ENCODE data around the gene LPCAT1. TPM values are rescaled to one million over a fixed set of nuclear protein-coding genes. Genes with fewer than 3 reads are reported as not detected.
"Not testable (repeated sequence)": the region's sequence is repeated elsewhere in the genome, so short reads cannot be mapped to it uniquely, and the experiment has no call there.

Gene LPCAT1
- total RNA-seq, 3 donors from 2014 or later (not counting 1 experiment from before 2014, with no cell fraction given), result 196 to 302 (median 252) TPM

- no peaks in the 10 kb centered on the region for H3K27me3 ChIP-seq (ENCODE audit: control insufficient read depth, insufficient read depth, low read length)
- ATAC-seq (peak in 2 of 3 donors; percentile 23 to 37), DNase-seq (peak in 1 of 2 donors; percentile 57)
- H3K4me3 ChIP-seq (ENCODE audit: low read length), result no peak overlapping the region
- peak overlapping the region; percentile 68 for H3K27ac ChIP-seq (ENCODE audit: low read length)
- intact Hi-C loops (cut with micrococcal nuclease), result no loop called here
- H3K4me1 ChIP-seq (ENCODE audit: control insufficient read depth, insufficient read depth, low read length), result peaks cover 39% of the 10 kb centered on the region
- WGBS (ENCODE audit: insufficient coverage), result 83% methylated on average over 2 of the region's 3 CpGs
- Mint-ChIP-seq H3K27me3 (ENCODE audit: low read depth in 2 of 2) (no peaks in the 10 kb centered on the region), H3K4me1 (peaks cover 39% of the 10 kb centered on the region in 2 donors), H3K27ac (peak overlapping the region; percentile 21 to 31), H3K9me3 (no peaks in the 10 kb centered on the region), H3K4me3 (no peak overlapping the region), H3K36me3 (no peaks in the 10 kb centered on the region)
- no peaks in the 10 kb centered on the region for H3K9me3 ChIP-seq (ENCODE audit: control insufficient read depth, insufficient read depth, low read length)
- TF ChIP-seq CTCF (IDR thresholded peaks at IDR 0.05), result peak; percentile 41
- H3K36me3 ChIP-seq (ENCODE audit: control insufficient read depth, insufficient read depth, low read length), result no peaks in the 10 kb centered on the region
Measured at GRCh38 chr5:1540166-1540565, 16.4 kb upstream of the LPCAT1 start.

GRCh38 chr5:1539393-1540161 lies 15.8 kb upstream of the LPCAT1 start:
- not testable (repeated sequence) for H3K9me3 ChIP-seq (ENCODE audit: control insufficient read depth, insufficient read depth, low read length); H3K4me3 Mint-ChIP-seq; H3K27me3 Mint-ChIP-seq (ENCODE audit: low read depth in 2 of 2); H3K4me3 ChIP-seq (ENCODE audit: low read length); H3K36me3 ChIP-seq (ENCODE audit: control insufficient read depth, insufficient read depth, low read length); H3K36me3 Mint-ChIP-seq; ATAC-seq; H3K27me3 ChIP-seq (ENCODE audit: control insufficient read depth, insufficient read depth, low read length); DNase-seq; H3K9me3 Mint-ChIP-seq
- 86% methylated on average over 8 of the region's 8 CpGs for WGBS (ENCODE audit: insufficient coverage)
- Mint-ChIP-seq H3K27ac (peak overlapping the region; percentile 93 to 99), H3K4me1 (peaks cover 36 to 37% of the 10 kb centered on the region in 2 donors)
- intact Hi-C loops (cut with micrococcal nuclease), result loop anchor here (10.0 kb wide), 1 partner anchor 165 kb away; no protein-coding TSS in a partner anchor
- peak overlapping the region; percentile 68 for H3K27ac ChIP-seq (ENCODE audit: low read length)
- H3K4me1 ChIP-seq (ENCODE audit: control insufficient read depth, insufficient read depth, low read length), result peaks cover 39% of the 10 kb centered on the region

GRCh38 chr5:1538741-1539392 lies 15.1 kb upstream of the LPCAT1 start:
- Mint-ChIP-seq H3K27ac (peak overlapping the region; percentile 93 to 99), H3K4me1 (peaks cover 36 to 37% of the 10 kb centered on the region in 2 donors), H3K9me3 (no peaks in the 10 kb centered on the region), H3K27me3 (ENCODE audit: low read depth in 2 of 2) (no peaks in the 10 kb centered on the region), H3K36me3 (no peaks in the 10 kb centered on the region), H3K4me3 (peak overlapping the region; percentile 47)
- 96% methylated on average over 10 of the region's 13 CpGs for WGBS (ENCODE audit: insufficient coverage)
- no peaks in the 10 kb centered on the region for H3K36me3 ChIP-seq (ENCODE audit: control insufficient read depth, insufficient read depth, low read length)
- peaks cover 39% of the 10 kb centered on the region for H3K4me1 ChIP-seq (ENCODE audit: control insufficient read depth, insufficient read depth, low read length)
- no peaks in the 10 kb centered on the region for H3K9me3 ChIP-seq (ENCODE audit: control insufficient read depth, insufficient read depth, low read length)
- no peak for ATAC-seq
- H3K27me3 ChIP-seq (ENCODE audit: control insufficient read depth, insufficient read depth, low read length), result no peaks in the 10 kb centered on the region
- peak overlapping the region; percentile 68 for H3K27ac ChIP-seq (ENCODE audit: low read length)
- no peak overlapping the region for H3K4me3 ChIP-seq (ENCODE audit: low read length)
- intact Hi-C loops (cut with micrococcal nuclease), result loop anchor here (10.0 kb wide), 1 partner anchor 164 kb away; no protein-coding TSS in a partner anchor
- DNase-seq, result no peak
- TF ChIP-seq CTCF (IDR thresholded peaks at IDR 0.05), result no peak

GRCh38 chr5:1538276-1538675 lies 14.5 kb upstream of the LPCAT1 start:
- intact Hi-C loops (cut with micrococcal nuclease), result loop anchor here (10.0 kb wide), 1 partner anchor 163 kb away; no protein-coding TSS in a partner anchor
- Mint-ChIP-seq H3K27ac (peak overlapping the region; percentile 93 to 99), H3K4me3 (peak overlapping the region; percentile 47), H3K27me3 (ENCODE audit: low read depth in 2 of 2) (no peaks in the 10 kb centered on the region), H3K36me3 (no peaks in the 10 kb centered on the region), H3K4me1 (peaks cover 36 to 37% of the 10 kb centered on the region in 2 donors), H3K9me3 (no peaks in the 10 kb centered on the region)
- ATAC-seq (no peak), DNase-seq (no peak)
- Histone ChIP-seq H3K27ac (ENCODE audit: low read length) (no peak overlapping the region), H3K27me3 (ENCODE audit: control insufficient read depth, insufficient read depth, low read length) (no peaks in the 10 kb centered on the region), H3K36me3 (ENCODE audit: control insufficient read depth, insufficient read depth, low read length) (no peaks in the 10 kb centered on the region), H3K9me3 (ENCODE audit: control insufficient read depth, insufficient read depth, low read length) (no peaks in the 10 kb centered on the region), H3K4me1 (ENCODE audit: control insufficient read depth, insufficient read depth, low read length) (peaks cover 39% of the 10 kb centered on the region), H3K4me3 (ENCODE audit: low read length) (no peak overlapping the region)
- no peak for TF ChIP-seq CTCF (IDR thresholded peaks at IDR 0.05)
- 97% methylated on average over 14 of the region's 14 CpGs for WGBS (ENCODE audit: insufficient coverage)
